Uterus (tissue), 4 donors: ENCODE measurements around the gene TRIP13. TPM values are rescaled to one million over a fixed set of nuclear protein-coding genes. Genes with fewer than 3 reads are reported as not detected.
A peak's percentile ranks its signal among the peaks of the same experiment; 100 is the strongest.

Experiments
- DNase-seq, 2 donors: peaks; one replicate each; pipeline ENCODE4 v3.0.0-alpha.2; 2019 to 2020
- H3K27ac ChIP-seq, 2 donors: fragments of 200-600 bp; sonication (generic); 1 replicate in 1 of 2; 2 replicates in 1 of 2; pipeline ENCODE4 v1.5.1; 2016 to 2018
- H3K27me3 ChIP-seq, 2 donors: fragments of 200-600 bp; sonication (generic); one replicate each; pipeline ENCODE4 v1.5.1; 2018 to 2019; ENCODE audit warnings: control low read depth in 1 of 2
- H3K36me3 ChIP-seq, 2 donors: fragments of 200-600 bp; sonication (generic); one replicate each; pipeline ENCODE4 v1.5.1; 2019; ENCODE audit warnings: control low read depth in 1 of 2
- H3K4me1 ChIP-seq, 2 donors: fragments of 200-600 bp; sonication (generic); one replicate each; pipeline ENCODE4 v1.5.1; 2018 to 2019; ENCODE audit warnings: control low read depth in 1 of 2
- H3K4me3 ChIP-seq, 2 donors: fragments of 200-600 bp; sonication (generic); 1 replicate in 1 of 2; 2 replicates in 1 of 2; pipeline ENCODE4 v1.5.1; 2018 to 2019; ENCODE audit warnings: mild to moderate bottlenecking in 1 of 2
- H3K9me3 ChIP-seq, 2 donors: fragments of 200-600 bp; sonication (generic); one replicate each; pipeline ENCODE4 v1.5.1; 2019; ENCODE audit warnings: control low read depth in 1 of 2
- POLR2A ChIP-seq, 2 donors: fragments of 450-650 bp; IDR thresholded peaks; one replicate each; pipeline ENCODE4 v1.6.1; 2016; ENCODE audit warnings: antibody characterized with exemption in 2 of 2, mild to moderate bottlenecking in 1 of 2, moderate library complexity in 1 of 2
- intact Hi-C: fragments of 100-400 bp; cut with DNase I; formaldehyde crosslinking; loops from one replicate; pipeline ENCODE4 v1.15.1; 2023; ENCODE audit warnings: low total_unique reads
- total RNA-seq, 4 donors: library from RNA; depleted of rRNA in 3 of 4; stranded (reverse); fragments of >200 nt in 3 of 4; gene quantifications; one replicate each; pipeline versions ENCODE4 v1.1.0 to v1.2.4, GENCODE V29; 2014 to 2023
- TF ChIP-seq, protein P1 (sequence below), 4 experiments: fragments of 200-600 bp in 2 of 4; fragments of 450-650 bp in 2 of 4; sonication (generic) in 2 of 4; IDR thresholded peaks; one replicate each; pipeline ENCODE4 v1.5.1; 2016 to 2019; ENCODE audit warnings: antibody characterized with exemption in 4 of 4, mild to moderate bottlenecking in 2 of 4, moderate library complexity in 1 of 4
- donor health status: DM: yes; HTN: yes; CAD: no.

The TRIP13 gene
- total RNA-seq, 4 donors from 2014 or later = 1.2 to 10.5 (median 1.3) TPM; not detected in 1

DNA sequence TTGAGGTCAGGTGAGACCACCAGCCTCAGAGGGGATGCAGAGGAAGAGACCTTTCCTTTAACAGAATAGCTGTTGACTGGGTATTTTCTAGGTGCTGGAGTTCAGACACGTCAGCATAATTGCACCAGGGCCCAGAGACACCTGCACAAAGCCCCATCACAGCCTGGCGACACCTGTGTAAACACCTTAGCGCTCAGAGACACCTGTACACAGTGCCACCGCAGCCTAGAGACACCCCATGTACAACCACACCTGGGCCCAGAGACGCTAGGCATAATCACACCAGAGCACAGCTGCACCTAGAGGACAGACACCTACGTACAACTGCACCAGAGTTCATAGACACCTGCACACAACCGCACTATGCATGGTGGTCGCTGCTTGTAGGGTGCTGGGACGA is 1.0 kb downstream of the TRIP13 start:
- no peak for TF ChIP-seq POLR2A (IDR thresholded peaks at IDR 0.05)
- TF ChIP-seq, protein P1, sequence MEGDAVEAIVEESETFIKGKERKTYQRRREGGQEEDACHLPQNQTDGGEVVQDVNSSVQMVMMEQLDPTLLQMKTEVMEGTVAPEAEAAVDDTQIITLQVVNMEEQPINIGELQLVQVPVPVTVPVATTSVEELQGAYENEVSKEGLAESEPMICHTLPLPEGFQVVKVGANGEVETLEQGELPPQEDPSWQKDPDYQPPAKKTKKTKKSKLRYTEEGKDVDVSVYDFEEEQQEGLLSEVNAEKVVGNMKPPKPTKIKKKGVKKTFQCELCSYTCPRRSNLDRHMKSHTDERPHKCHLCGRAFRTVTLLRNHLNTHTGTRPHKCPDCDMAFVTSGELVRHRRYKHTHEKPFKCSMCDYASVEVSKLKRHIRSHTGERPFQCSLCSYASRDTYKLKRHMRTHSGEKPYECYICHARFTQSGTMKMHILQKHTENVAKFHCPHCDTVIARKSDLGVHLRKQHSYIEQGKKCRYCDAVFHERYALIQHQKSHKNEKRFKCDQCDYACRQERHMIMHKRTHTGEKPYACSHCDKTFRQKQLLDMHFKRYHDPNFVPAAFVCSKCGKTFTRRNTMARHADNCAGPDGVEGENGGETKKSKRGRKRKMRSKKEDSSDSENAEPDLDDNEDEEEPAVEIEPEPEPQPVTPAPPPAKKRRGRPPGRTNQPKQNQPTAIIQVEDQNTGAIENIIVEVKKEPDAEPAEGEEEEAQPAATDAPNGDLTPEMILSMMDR (IDR thresholded peaks at IDR 0.05) = no peak
- H3K4me1 ChIP-seq = peaks cover 0 to 20% of the 10 kb centered on the region in 2 donors
- DNase-seq = no peak
- H3K27me3 ChIP-seq = no peaks in the 10 kb centered on the region
- intact Hi-C loops = no loop called here
- H3K27ac ChIP-seq = no peak overlapping the region
- H3K4me3 ChIP-seq = peak overlapping the region in 1 of 2 donors; percentile 74
- H3K36me3 ChIP-seq = no peaks in the 10 kb centered on the region
- H3K9me3 ChIP-seq = no peaks in the 10 kb centered on the region

DNA sequence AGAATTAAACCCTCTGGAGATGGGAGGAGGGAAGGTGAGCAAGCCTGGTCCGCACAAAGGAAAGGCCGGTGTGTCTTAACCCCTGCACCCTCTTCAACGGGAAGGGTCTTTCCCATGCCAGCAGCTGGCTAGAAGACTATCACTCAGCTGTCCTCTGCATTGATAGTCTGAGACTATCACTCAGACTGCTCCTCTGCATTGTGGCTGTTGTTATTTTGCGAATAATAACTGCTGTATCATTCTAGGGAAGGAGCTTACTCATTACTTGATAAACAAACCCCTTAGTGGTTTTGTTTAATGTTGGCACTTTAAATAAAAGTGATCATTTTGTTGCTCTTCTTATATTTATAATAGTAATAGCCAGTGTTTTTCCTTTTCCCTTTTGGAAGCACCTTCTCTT is 8.1 kb downstream of the TRIP13 start:
- no peak for TF ChIP-seq POLR2A (IDR thresholded peaks at IDR 0.05)
- TF ChIP-seq, protein P1 (IDR thresholded peaks at IDR 0.05) = no peak
- no peak for DNase-seq
- no peak overlapping the region for H3K27ac ChIP-seq
- no peak overlapping the region for H3K4me3 ChIP-seq
- H3K27me3 ChIP-seq = no peaks in the 10 kb centered on the region
- intact Hi-C loops = loop anchor here (10.0 kb wide), 1 partner anchor 226 kb away; no protein-coding TSS in a partner anchor
- H3K36me3 ChIP-seq = no peaks in the 10 kb centered on the region
- no peaks in the 10 kb centered on the region for H3K4me1 ChIP-seq
- no peaks in the 10 kb centered on the region for H3K9me3 ChIP-seq

DNA sequence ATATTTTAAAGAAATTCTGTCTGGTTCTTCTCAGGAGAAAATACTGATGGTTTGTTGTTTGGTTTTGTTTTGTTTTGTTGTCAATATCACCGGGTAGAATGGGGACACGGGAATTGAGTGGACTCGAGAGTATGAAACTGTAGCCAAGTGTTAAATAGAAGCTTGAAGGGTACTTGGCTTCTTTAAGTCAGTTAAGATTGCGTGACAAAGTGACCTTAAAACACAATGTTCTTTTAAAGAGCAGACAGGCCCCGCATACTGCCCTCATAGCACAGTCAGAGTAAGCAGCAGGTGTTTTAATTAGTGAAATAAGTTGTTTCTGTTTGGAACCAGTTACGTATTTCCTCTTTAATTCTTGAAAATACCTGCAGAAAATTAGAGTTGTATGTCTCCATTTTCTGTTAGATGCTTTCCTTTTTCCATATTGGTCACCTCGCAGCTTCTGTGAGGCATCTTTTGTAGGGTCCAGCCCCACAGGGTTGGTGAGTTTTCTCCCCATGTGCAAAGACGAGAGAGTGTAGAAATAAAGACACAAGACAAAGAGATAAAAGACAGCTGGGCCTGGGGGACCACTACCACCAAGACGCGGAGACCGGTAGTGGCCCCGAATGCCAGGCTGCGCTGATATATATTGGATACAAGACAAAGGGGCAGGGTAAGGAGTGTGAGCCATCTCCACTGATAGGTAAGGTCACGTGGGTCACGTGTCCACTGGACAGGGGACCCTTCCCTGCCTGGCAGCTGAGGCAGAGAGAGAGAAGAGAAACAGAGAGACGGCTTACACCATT is 9.6 kb downstream of the TRIP13 start:
- intact Hi-C loops = loop anchor here (10.0 kb wide), 1 partner anchor 228 kb away; no protein-coding TSS in a partner anchor
- H3K4me3 ChIP-seq = no peak overlapping the region
- DNase-seq = peak in 1 of 2 donors; percentile 3
- H3K27me3 ChIP-seq = no peaks in the 10 kb centered on the region
- no peak overlapping the region for H3K27ac ChIP-seq
- H3K9me3 ChIP-seq = no peaks in the 10 kb centered on the region
- H3K4me1 ChIP-seq = no peaks in the 10 kb centered on the region
- TF ChIP-seq POLR2A (IDR thresholded peaks at IDR 0.05) = no peak
- TF ChIP-seq, protein P1 (IDR thresholded peaks at IDR 0.05) = no peak
- no peaks in the 10 kb centered on the region for H3K36me3 ChIP-seq

DNA sequence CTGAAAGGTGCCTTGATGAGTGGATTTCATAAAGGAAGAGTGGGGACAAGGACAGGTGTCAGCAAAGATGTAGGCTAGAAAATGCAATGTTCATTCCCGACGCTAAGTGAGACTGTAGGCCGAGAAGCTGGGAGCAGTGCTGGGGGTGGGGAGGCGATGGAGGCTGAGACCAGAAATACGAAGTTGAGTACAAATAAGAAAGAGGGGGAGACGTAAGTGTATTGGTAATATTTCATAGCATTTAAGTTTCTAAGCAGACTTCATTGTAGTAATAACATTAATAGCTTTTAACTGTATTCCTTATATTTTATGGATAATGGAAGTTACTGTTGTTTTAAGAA is 11.0 kb downstream of the TRIP13 start:
- no peaks in the 10 kb centered on the region for H3K4me1 ChIP-seq
- TF ChIP-seq, protein P1 (IDR thresholded peaks at IDR 0.05) = no peak
- no peak overlapping the region for H3K27ac ChIP-seq
- no peaks in the 10 kb centered on the region for H3K36me3 ChIP-seq
- intact Hi-C loops = loop anchor here (10.0 kb wide), 1 partner anchor 229 kb away; no protein-coding TSS in a partner anchor
- no peaks in the 10 kb centered on the region for H3K9me3 ChIP-seq
- H3K4me3 ChIP-seq = no peak overlapping the region
- DNase-seq = peak in 1 of 2 donors; percentile 4
- H3K27me3 ChIP-seq = no peaks in the 10 kb centered on the region

DNA sequence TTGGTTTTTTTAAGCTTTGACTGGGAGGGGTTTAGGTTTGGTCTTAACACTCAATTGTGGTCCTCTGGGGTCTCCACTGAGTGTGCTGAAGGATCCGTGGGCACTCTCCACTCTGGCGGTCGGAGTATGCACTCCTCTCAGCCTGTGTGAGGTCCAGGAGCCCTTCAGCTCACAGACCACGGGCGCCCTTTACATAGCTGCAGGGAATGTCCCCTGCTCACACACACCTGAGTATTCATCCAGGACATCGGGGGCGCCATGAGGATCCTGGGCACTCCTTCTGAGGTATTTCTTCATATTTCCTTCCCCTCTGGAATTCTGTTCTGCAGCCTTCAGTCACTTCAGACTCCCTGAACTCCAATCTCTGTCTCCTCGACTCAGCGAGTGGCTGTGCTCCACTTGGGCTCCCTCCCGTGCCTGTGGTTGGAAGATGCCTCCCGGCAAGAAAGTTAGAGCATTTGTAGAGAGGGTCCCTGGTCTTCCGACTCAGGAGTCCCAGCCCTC is 12.5 kb downstream of the TRIP13 start:
- intact Hi-C loops = loop anchor here (10.0 kb wide), 1 partner anchor 230 kb away; no protein-coding TSS in a partner anchor
- H3K27me3 ChIP-seq = no peaks in the 10 kb centered on the region
- H3K27ac ChIP-seq = no peak overlapping the region
- H3K4me3 ChIP-seq = no peak overlapping the region
- TF ChIP-seq, protein P1 (IDR thresholded peaks at IDR 0.05) = no peak
- no peak for TF ChIP-seq POLR2A (IDR thresholded peaks at IDR 0.05)
- peak in 1 of 2 donors; percentile 4 for DNase-seq
- no peaks in the 10 kb centered on the region for H3K36me3 ChIP-seq
- no peaks in the 10 kb centered on the region for H3K9me3 ChIP-seq
- no peaks in the 10 kb centered on the region for H3K4me1 ChIP-seq
